Smooth muscle cell (in vitro differentiated cells): ENCODE data around the gene TM9SF4. TPM values are rescaled to one million over a fixed set of nuclear protein-coding genes. Genes with fewer than 3 reads are reported as not detected.

Experiments used
- DNase-seq: peaks from one replicate; lab custom pipeline; 2025; ENCODE audit not compliant: unreplicated experiment; lab: John Stamatoyannopoulos, UW
- H2AFZ ChIP-seq: fragments of 200-600 bp; sonication (generic); 2 replicates; pipeline ENCODE4 v1.6.0; 2016; ENCODE audit warnings: antibody characterized with exemption, low read depth, mild to moderate bottlenecking
- H3F3A ChIP-seq: fragments of 200-600 bp; sonication (generic); 2 replicates; pipeline ENCODE4 v1.6.0; 2017; ENCODE audit warnings: antibody characterized with exemption, low read depth
- H3K27ac ChIP-seq: fragments of 200-600 bp; sonication (generic); 2 replicates; pipeline ENCODE4 v1.5.1; 2016; ENCODE audit warnings: low read depth, mild to moderate bottlenecking
- H3K27me3 ChIP-seq: fragments of 200-600 bp; sonication (generic); 2 replicates; pipeline ENCODE4 v1.6.1; 2016; ENCODE audit warnings: low read depth, mild to moderate bottlenecking
- H3K36me3 ChIP-seq: fragments of 200-600 bp; sonication (generic); 2 replicates; pipeline ENCODE4 v1.5.1; 2016; ENCODE audit warnings: low read depth
- H3K4me1 ChIP-seq: fragments of 200-600 bp; sonication (generic); 2 replicates; pipeline ENCODE4 v1.5.1; 2016; ENCODE audit warnings: low read depth
- H3K4me2 ChIP-seq: fragments of 200-600 bp; sonication (generic); 2 replicates; pipeline ENCODE4 v1.6.0; 2016; ENCODE audit warnings: mild to moderate bottlenecking
- H3K4me3 ChIP-seq: fragments of 200-600 bp; sonication (generic); 2 replicates; pipeline ENCODE4 v1.5.1; 2016; ENCODE audit warnings: mild to moderate bottlenecking
- H3K79me2 ChIP-seq: fragments of 200-600 bp; sonication (generic); 2 replicates; pipeline ENCODE4 v1.6.0; 2016; ENCODE audit warnings: low read depth, mild to moderate bottlenecking
- H3K9ac ChIP-seq: fragments of 200-600 bp; sonication (generic); 2 replicates; pipeline ENCODE4 v1.6.0; 2016; ENCODE audit warnings: low read depth
- H3K9me3 ChIP-seq: fragments of 200-600 bp; sonication (generic); replicated peaks from 2 replicates; pipeline ENCODE4 v1.5.1; 2016; ENCODE audit warnings: low read depth
- H4K20me1 ChIP-seq: fragments of 200-600 bp; sonication (generic); 2 replicates; pipeline ENCODE4 v1.6.0; 2016; ENCODE audit warnings: low read depth
- CTCF ChIP-seq: fragments of 200-600 bp; sonication (generic); IDR thresholded peaks from 2 replicates; pipeline ENCODE4 v1.5.1; 2017; ENCODE audit warnings: borderline replicate concordance, mild to moderate bottlenecking, antibody characterized with exemption; ENCODE audit not compliant: insufficient read depth, poor library complexity, severe bottlenecking
- WGBS: methylation state at CpG from one replicate; pipeline ENCODE4 v1.1.7; 2016; ENCODE audit warnings: low lambda C conversion rate; 5-methylcytosine and 5-hydroxymethylcytosine counted together
- polyA plus RNA-seq: library from polyadenylated mRNA; unstranded; fragments of >200 nt; fragmentation: Nextera tagmentation; extraction: Ambion mirVana; gene quantifications from 2 replicates; pipeline ENCODE4 v1.2.1, GENCODE V29; 2016
- total RNA-seq: library from RNA; depleted of rRNA; stranded (reverse); fragments of >200 nt; gene quantifications from 2 replicates; pipeline ENCODE4 v1.2.3, GENCODE V29; 2014

TM9SF4 gene
- total and polyA plus RNA-seq, 2 experiments from 2014 or later, result 59.2 to 90.2 TPM

- H3K9ac ChIP-seq, result no peak overlapping the region
- no peaks in the 10 kb centered on the region for H3K9me3 ChIP-seq
- no peak for TF ChIP-seq CTCF
- no peaks in the 10 kb centered on the region for H3K79me2 ChIP-seq
- no peak overlapping the region for H3K4me2 ChIP-seq
- peaks cover 5% of the 10 kb centered on the region for H3K4me1 ChIP-seq
- peaks cover 21% of the 10 kb centered on the region for H3K27me3 ChIP-seq
- WGBS, result 79% methylated on average over 3 of the region's 4 CpGs
- no peaks in the 10 kb centered on the region for H4K20me1 ChIP-seq
- H3K27ac ChIP-seq, result no peak overlapping the region
- H2AFZ ChIP-seq, result no peak overlapping the region
- H3F3A ChIP-seq, result no peaks in the 10 kb centered on the region
- no peaks in the 10 kb centered on the region for H3K36me3 ChIP-seq
- H3K4me3 ChIP-seq, result no peak overlapping the region
- no peak for DNase-seq
Measured at GRCh38 chr20:32070690-32071213, 38.8 kb upstream of the TM9SF4 start.

GRCh38 chr20:32071395-32072167, 37.9 kb upstream of the TM9SF4 start:
- Histone ChIP-seq H3F3A (no peaks in the 10 kb centered on the region), H2AFZ (no peak overlapping the region), H3K27ac (no peak overlapping the region), H3K9ac (no peak overlapping the region), H3K4me1 (peaks cover 5% of the 10 kb centered on the region), H3K9me3 (no peaks in the 10 kb centered on the region), H4K20me1 (no peaks in the 10 kb centered on the region), H3K4me3 (no peak overlapping the region), H3K27me3 (peaks cover 28% of the 10 kb centered on the region), H3K4me2 (no peak overlapping the region), H3K36me3 (no peaks in the 10 kb centered on the region), H3K79me2 (no peaks in the 10 kb centered on the region)
- no peak for DNase-seq
- no peak for TF ChIP-seq CTCF
- WGBS, result 91% methylated on average over 17 of the region's 17 CpGs

GRCh38 chr20:32072168-32072750, 37.3 kb upstream of the TM9SF4 start:
- WGBS, result 83% methylated on average over 6 of the region's 6 CpGs
- TF ChIP-seq CTCF, result no peak
- no peaks in the 10 kb centered on the region for H4K20me1 ChIP-seq

More at GRCh38 chr20:32072168-32072750, 37.3 kb upstream of the TM9SF4 start:
- Histone ChIP-seq H3K9ac (no peak overlapping the region), H3K36me3 (no peaks in the 10 kb centered on the region), H3K9me3 (no peaks in the 10 kb centered on the region), H3K4me2 (no peak overlapping the region), H2AFZ (no peak overlapping the region), H3K4me3 (no peak overlapping the region), H3K79me2 (no peaks in the 10 kb centered on the region), H3K27ac (no peak overlapping the region), H3F3A (no peaks in the 10 kb centered on the region), H3K27me3 (peaks cover 29% of the 10 kb centered on the region), H3K4me1 (peaks cover 5% of the 10 kb centered on the region)
- DNase-seq, result no peak
